Measurements from ENCODE around the gene PIGM.

The PIGM gene

DNA sequence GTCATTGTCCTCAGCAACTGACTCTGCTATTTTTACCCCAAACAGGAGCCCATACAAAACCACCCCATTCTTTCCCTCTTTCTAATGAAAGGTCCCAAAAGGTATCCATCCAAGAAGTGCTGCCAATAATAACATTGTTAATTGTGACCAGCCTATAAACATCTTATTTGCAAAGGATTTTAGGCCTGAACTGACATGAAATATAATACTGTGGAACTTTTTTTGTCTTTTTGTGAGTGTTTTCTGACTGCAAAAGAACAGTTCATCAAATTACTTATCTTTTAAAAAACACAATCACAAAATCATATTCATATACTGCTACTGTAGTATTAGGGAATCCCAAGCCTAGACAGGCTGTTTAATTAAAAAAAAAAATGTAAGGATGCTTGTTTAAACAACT is 3.4 kb downstream of the PIGM start:
- in situ Hi-C loops (cut with MboI; ENCODE audit: low pct_unique_long_range_greater_than_20kb, low sequenced_read_pairs): no loop called here
- DNase-seq: no peak

DNA sequence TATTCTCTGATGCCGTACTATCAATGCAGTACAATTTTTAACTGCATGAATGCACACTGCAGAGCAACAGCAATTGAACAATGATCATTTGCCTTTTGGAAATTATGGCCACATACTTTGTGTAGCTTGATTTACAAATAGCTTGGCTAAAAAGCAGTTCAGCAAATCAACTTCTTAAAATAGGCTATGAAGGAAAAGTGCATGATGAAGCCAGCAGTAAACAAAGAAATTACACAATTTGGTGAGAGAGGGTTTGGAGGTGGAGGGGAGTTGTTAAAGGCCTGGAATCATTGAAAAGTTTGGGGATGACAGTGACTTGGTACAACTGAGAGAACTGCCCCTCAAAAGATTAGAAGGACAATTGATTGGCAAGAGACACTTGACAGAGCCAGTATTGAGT is 6.5 kb downstream of the PIGM start:
- in situ Hi-C loops (cut with MboI; ENCODE audit: low pct_unique_long_range_greater_than_20kb, low sequenced_read_pairs): no loop called here
- no peak for DNase-seq

DNA sequence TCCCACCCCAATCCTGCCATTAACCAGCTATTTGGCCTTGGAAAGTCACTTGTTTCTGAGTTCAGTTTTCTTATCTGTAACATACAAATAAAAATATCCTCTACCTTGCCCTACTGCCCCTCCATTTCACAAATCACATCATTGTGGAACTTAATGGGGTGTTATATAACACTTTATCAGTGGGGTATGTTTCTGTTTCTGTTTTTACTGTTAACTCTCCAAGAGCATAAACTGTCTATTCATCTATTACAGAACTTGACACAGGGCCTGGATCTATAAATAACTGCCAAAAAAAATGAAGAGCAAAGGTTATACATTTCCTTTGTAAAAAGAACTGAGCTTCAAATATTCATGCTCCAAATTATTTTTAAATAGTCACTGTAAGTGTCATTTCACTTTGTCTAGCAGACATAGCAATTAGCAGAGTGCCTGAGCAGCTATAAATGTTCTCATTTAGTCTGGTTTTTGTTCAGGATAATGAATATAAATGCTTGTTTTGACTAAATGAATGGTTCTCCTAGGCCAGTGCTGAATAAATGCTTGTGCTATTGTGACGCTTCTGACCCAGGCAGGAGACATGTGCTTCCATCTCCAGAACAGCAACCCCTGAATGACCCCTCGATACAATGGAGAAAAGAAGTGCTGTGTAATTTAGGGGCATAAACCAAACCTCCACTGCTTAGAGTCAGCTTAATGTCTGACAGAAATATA is 7.4 kb downstream of the PIGM start:
- in situ Hi-C loops (cut with MboI; ENCODE audit: low pct_unique_long_range_greater_than_20kb, low sequenced_read_pairs): no loop called here
- no peak for DNase-seq

DNA sequence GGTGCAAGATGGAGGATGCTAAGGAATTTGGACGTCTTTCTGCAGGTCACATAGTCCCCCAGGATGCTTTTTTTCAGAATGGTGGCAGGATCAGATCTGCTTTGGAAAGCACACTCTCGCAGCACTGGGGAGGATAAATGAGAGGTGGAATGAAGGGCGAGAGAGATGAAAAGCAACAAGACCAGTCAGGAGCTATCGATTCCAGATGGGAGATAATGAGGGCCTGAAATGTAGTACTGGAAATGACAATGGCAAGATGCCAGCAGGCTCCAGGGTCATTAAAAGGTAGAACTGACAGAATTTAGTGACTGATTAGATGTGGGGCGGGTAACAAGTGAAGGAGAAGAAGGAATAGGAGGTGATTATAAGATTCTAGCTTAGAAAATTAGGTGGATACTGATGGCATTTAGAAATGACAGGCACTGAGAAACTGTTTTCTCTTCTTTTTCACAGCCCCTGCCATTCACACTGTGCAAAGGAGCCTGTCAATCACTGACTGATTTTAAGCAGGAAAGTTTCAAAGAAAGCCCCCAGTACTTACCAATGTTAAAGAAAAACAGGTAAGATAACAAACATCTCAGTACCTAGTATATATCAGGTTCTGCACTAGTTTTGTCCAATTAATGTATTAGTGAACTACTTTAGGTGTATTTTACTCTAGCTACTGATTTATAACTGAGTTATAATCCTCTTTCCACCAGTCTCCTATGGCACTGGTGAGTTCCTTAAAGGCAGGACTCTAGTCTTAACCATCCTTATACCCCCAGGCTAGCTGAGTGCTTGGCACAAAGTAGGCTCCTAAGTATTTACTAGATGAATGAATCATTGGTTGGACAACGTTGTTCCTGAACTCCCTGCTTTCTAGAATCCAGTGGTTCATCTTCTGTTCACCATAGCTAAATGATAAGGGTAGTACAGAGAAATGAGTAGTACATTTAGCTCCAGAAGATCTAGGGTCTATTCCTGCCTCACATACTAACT is 9.2 kb downstream of the PIGM start:
- no peak for DNase-seq
- in situ Hi-C loops (cut with MboI; ENCODE audit: low pct_unique_long_range_greater_than_20kb, low sequenced_read_pairs): no loop called here

DNA sequence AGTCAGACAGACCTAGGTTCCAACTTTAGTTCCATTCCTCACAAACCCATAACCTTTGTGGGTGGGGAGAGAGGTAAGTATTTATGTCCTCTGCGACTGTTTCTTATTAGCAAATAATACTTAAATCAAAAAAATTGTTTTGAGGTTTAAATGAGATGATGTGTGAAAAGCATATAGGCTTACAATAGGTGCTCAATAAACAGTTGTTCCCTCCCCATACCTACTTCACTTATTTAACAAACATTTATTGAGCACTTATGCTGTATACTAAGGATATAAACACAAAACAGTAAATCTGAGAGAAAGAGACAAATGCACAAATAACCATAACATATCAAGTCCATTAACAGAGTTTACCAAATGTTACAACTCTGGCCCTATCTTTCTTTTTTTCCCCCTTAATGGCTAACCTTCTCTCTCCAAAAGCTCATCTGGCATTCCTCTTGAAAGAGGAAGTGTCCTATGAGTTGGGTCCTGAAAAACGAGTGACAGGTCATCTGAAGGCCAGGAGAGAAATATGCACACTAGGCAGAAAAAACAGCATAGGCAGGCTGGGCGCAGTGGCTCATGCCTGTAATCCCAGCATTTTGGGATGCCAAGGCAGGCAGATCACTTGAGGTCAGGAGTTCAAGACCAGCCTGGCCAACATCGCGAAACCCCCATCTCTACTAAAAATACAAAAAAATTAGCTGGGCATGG is 10.3 kb downstream of the PIGM start:
- in situ Hi-C loops (cut with MboI; ENCODE audit: low pct_unique_long_range_greater_than_20kb, low sequenced_read_pairs): no loop called here
- DNase-seq: no peak

DNA sequence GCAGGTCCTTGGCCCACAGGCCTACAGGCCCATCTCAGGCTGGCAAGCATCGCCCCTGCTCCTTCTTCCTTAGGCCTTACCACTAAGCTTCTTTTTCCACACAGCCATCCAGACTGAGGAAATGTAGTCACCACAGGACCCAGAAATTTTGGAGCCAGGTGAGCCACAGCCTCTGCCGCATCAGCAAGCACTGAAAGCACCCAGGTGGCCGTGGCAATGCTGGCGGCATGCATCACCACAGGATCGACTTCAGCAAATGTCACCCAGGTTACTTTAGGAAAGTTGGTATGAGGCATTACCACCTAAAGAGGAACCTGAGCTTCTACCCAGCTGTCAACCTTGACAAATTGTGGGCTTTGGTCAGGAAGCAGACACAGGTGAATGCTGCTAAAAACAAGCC is 11.6 kb downstream of the PIGM start:
- DNase-seq: no peak
- in situ Hi-C loops (cut with MboI; ENCODE audit: low pct_unique_long_range_greater_than_20kb, low sequenced_read_pairs): no loop called here

DNA sequence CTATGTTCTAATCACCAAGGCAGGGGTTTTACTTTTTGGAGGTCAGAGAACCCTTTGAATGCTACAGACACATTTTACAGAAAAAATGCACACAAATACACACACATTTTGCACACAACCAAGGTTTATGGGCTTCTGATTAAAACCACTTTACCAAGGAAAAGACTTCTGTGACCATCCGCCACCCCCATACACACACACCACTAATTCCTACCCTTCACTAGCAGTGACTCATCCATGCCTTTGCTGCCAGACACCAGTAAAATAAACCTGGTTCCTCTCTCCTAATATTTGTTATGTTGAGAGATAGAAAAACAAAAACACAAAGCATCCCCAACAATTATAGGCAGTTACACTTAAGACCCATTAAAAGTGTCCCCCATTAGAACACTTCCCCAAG is 12.9 kb downstream of the PIGM start:
- no peak for DNase-seq
- in situ Hi-C loops (cut with MboI; ENCODE audit: low pct_unique_long_range_greater_than_20kb, low sequenced_read_pairs): no loop called here

DNA sequence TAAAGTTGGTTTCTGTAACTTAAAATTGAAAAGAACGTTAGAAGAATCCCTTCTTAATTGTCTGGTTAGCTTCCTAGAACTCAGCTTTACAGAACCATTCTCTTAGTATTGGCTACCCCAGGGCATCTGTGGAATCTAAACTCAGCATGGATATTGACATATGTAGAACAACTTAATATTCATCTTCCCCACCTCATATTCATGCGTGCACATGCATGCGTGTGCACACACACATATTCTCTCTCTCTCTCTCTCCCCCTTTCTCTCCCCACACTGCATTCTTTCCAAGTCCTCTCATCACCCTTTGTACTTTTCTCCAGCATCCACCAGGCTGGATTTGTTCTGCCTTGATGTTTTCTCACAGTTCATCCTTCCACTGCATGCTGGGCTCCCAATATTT is 13.4 kb downstream of the PIGM start:
- DNase-seq: no peak
- in situ Hi-C loops (cut with MboI; ENCODE audit: low pct_unique_long_range_greater_than_20kb, low sequenced_read_pairs): no loop called here

DNA sequence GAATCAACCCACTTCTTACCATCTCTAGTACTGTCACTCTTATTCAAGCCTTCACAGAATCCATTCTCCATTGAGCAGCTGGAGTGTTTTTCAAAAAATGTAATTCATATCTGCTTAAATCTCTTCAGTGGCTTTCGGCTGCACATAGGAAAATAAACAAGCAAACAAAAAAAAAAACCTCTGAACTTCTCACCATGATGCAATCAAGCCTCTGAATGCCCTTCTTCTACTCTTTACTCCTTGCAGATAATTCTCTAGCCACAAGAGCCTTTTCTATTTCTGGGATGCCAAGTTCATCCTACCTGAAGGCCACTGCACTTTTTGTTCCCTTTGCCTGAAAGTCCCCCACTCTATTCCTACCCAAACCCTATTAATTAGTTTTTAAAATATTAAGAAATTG is 14.2 kb downstream of the PIGM start:
- in situ Hi-C loops (cut with MboI; ENCODE audit: low pct_unique_long_range_greater_than_20kb, low sequenced_read_pairs): no loop called here
- no peak for DNase-seq

DNA sequence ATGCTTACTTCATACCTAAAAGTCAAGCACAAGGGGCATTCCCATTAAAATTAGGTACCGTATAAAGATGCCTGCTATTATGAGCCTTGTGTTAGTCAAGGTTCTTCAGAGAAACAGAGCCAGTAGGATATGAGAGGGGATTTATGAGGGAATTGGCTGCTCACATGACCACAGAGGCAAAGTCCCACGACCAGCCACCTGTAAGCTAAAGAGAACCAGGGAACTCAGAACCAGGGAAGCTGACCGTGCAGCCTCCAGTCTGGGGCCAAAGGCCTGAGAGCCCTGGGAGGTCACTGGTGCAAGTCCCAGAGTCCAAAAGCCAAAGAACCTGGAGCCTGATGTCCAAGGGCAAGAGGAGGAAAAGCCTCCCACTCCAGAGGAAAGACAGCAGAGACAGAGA is 20.0 kb downstream of the PIGM start:
- in situ Hi-C loops (cut with MboI; ENCODE audit: low pct_unique_long_range_greater_than_20kb, low sequenced_read_pairs): no loop called here

DNA sequence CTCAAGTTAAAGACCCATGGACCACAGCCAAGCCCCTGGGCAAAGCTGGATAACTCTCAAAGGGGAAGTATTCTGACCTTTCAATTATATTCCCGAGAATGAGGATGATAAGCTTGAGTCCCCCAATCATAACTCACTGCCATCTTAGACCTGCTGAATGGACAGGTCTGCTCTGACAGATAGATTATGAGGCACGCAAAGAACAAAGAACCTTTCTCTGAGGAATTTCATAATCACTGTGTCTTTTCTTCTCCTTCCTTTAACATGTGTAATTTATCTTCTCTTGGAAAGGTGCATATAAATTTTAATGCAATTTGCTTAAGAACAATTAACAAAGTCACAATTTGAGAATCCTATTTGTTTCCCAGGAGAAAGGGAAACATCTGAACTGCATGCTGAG is 22.0 kb downstream of the PIGM start:
- DNase-seq: no peak
- in situ Hi-C loops (cut with MboI; ENCODE audit: low pct_unique_long_range_greater_than_20kb, low sequenced_read_pairs): loop anchor here (10.0 kb wide), 1 partner anchor 215 kb away; no protein-coding TSS in a partner anchor

More for the DNA sequence above, 20.0 kb downstream of the PIGM start:
- no peak for DNase-seq

DNA sequence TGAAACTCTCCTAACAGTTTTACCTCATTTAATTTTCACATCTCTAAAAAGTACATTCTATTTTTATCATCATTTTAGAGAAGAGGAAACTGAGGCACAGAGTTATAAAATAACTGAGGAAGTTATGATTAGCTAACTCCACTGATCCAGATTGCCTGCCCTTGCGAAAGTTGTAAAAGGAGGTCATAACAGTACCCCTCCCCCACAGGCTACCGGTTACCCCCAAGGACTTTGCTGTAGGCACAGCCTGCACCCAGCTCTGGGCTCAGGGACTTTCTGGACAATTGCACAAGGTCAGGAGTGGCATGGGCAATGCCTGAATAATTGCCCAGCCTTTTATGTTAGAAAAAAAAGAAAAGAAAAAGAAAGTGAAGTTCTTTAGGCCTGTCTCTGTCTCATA is 22.7 kb downstream of the PIGM start:
- DNase-seq: no peak
- in situ Hi-C loops (cut with MboI; ENCODE audit: low pct_unique_long_range_greater_than_20kb, low sequenced_read_pairs): loop anchor here (10.0 kb wide), 1 partner anchor 214 kb away; no protein-coding TSS in a partner anchor

DNA sequence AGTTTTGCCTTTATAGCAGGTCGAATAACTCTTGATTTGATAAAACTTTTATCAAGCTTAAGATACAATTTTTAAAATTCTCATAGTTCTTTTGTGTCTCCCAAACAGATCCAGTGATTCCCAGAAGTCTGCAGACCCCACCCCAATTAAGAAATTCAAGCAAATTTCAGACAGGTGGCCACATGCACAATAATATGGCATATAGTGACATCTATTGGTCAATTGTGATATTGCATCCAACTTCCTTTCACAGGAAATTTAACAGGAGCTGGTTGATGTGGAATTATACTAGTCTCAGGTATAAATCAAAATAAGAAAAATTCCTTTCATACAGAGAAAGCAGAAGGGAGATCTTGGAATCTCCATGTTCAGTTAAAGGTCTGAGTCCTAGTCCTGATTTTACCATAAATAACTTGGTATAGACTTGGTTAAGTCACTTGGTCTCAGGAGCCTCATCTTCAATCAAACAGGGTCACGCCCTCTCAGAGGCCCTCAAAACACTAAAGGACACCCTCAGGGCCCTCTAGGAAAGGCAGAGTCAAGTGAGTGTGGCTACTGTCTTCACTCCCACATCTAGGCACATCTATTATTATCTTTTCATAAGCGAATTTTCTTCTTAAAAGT is 24.1 kb downstream of the PIGM start:
- in situ Hi-C loops (cut with MboI; ENCODE audit: low pct_unique_long_range_greater_than_20kb, low sequenced_read_pairs): loop anchor here (10.0 kb wide), 1 partner anchor 213 kb away; no protein-coding TSS in a partner anchor
- DNase-seq: peak; percentile 70

DNA sequence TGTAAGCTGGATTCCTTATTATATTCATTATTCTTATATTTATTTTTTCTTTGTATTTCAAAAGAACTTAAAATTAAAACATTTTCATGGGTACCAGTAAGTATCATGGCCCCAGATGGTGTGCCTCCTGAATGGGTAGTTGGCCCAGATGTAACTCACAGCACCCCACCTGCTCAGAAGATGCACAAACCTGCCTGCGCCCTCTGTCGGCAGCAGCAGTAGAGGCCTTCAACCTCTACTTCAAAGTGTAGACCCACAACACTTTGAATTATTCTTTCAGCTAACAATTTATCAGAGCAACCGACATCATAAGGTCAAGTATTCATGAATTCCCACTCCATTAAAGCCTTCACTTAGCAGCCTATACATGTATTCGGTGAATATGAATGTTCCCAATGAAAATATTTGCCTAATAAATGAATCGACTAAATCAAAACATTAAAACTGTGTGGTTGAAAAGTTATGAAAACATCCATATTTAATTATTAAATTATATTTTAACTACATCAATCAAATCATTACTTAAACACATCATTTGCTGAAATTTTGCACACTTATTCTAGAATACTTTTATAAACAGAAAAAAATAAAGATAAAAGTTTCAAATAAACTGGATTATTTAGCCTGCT is 25.4 kb downstream of the PIGM start:
- in situ Hi-C loops (cut with MboI; ENCODE audit: low pct_unique_long_range_greater_than_20kb, low sequenced_read_pairs): loop anchor here (10.0 kb wide), 1 partner anchor 212 kb away; no protein-coding TSS in a partner anchor
- peak; percentile 69 for DNase-seq

DNA sequence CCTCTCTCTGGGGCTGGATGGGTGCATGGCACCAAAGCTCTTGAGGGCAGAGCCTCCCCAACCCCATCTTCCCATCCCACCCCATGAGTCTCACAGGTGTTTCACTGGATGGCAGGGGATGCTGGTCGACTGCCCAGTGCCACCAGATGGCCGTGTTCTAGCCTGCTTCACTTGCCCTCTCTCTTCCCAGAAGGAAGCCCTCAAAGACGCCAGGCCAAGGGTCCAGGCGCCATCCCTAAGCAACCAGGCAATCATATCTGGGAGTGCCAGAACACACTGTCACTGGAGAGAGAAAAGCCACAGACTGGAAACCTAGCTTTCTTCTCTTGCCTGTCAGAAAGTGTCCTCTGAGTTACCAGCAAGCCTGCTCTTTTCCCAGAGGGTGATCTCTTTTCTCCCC is 26.7 kb downstream of the PIGM start:
- in situ Hi-C loops (cut with MboI; ENCODE audit: low pct_unique_long_range_greater_than_20kb, low sequenced_read_pairs): loop anchor here (10.0 kb wide), 1 partner anchor 210 kb away; no protein-coding TSS in a partner anchor
- no peak for DNase-seq

DNA sequence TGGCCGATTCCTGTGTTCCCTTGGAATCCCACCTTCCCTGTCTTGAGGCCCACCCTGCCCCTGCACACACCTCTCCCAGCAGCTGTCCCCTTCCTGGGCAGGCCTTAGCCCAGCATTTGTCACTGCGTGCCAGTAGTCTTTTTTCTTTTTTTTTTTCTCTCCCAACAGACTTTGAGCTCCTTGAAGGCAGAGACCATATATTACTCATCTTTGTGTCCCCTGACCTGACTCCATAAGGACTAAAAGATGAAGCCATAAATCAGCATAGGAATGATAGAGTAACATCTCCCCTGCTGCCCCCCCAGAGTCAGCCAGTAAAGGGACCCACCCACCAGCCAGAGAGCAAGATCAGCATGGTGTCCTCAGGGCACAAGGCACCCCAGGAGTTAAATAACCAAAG is 27.4 kb downstream of the PIGM start:
- no peak for DNase-seq
- in situ Hi-C loops (cut with MboI; ENCODE audit: low pct_unique_long_range_greater_than_20kb, low sequenced_read_pairs): loop anchor here (10.0 kb wide), 1 partner anchor 210 kb away; no protein-coding TSS in a partner anchor

DNA sequence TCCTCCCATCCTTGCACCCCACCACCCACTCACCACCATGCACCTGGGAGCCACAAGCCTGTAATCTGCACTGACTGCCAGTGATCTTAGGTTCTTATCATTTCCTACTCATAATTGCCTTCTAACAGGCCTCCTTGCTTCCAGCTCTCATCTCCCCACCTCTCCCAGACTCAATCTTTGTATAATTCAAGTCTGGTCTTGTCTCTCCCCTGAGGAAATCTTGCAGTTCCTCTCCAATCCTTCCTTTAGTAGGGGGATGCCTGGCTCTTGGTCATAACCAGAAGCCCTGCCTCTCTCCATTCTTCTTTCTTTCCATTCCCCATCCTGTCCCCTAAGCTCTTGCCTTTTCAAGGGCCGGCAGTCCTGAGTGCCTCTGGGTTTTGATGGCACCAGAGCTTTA is 27.8 kb downstream of the PIGM start:
- no peak for DNase-seq
- in situ Hi-C loops (cut with MboI; ENCODE audit: low pct_unique_long_range_greater_than_20kb, low sequenced_read_pairs): loop anchor here (10.0 kb wide), 1 partner anchor 209 kb away; no protein-coding TSS in a partner anchor

DNA sequence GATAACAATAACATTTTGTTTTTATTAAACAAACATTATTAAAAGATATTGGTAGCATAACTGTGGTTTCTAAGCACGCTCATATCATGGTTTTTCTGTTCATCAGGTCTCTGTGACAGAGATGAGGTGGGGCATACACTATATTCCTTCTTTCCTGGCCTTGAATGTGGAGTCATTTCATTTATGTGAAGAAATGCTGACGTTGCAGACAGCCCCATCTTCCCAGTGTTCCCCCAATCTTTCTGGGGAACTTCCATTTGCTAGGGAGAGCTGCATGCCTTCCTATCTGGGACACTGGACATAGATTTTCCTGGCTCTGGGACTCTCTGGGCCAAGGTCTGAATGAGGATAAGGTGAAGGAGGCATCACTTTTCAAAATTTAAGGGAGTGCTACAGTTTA is 30.4 kb downstream of the PIGM start:
- in situ Hi-C loops (cut with MboI; ENCODE audit: low pct_unique_long_range_greater_than_20kb, low sequenced_read_pairs): loop anchor here (10.0 kb wide), 1 partner anchor 207 kb away; no protein-coding TSS in a partner anchor
- no peak for DNase-seq

All from KBM-7 (cell line).